OCI-LY1 (cell line): ENCODE results near the gene MYO1A.

Experiments used
- H2AFZ ChIP-seq: fragments of 200-600 bp; sonication (generic), shearing (Covaris generic); 2 replicates; pipeline ENCODE4 v1.6.0; 2014; ENCODE audit warnings: antibody characterized with exemption, mild to moderate bottlenecking, low read length
- H3F3A ChIP-seq: fragments of 200-600 bp; sonication (generic), shearing (Covaris generic); 2 replicates; pipeline ENCODE4 v1.6.0; 2014; ENCODE audit warnings: mild to moderate bottlenecking, antibody characterized with exemption, low read length, moderate library complexity; ENCODE audit not compliant: insufficient read depth
- H3K27ac ChIP-seq: fragments of 200-600 bp; sonication (generic); 2 replicates; pipeline ENCODE4 v1.5.1; 2014; ENCODE audit warnings: low read length, mixed run types, mild to moderate bottlenecking, low read depth; ENCODE audit not compliant: poor library complexity, severe bottlenecking
- H3K27me3 ChIP-seq: fragments of 200-600 bp; sonication (generic); 2 replicates; pipeline ENCODE4 v1.6.0; 2014; ENCODE audit warnings: antibody characterized with exemption, mild to moderate bottlenecking, low read length, moderate library complexity; ENCODE audit not compliant: insufficient read depth
- H3K36me3 ChIP-seq: fragments of 200-600 bp; sonication (generic); 2 replicates; pipeline ENCODE4 v1.6.1; 2014; ENCODE audit warnings: mild to moderate bottlenecking, antibody characterized with exemption, low read length, moderate library complexity, mixed read lengths; ENCODE audit not compliant: insufficient read depth
- H3K4me1 ChIP-seq: fragments of 200-600 bp; sonication (generic); 2 replicates; pipeline ENCODE4 v1.5.1; 2014; ENCODE audit warnings: mild to moderate bottlenecking, low read length, moderate library complexity; ENCODE audit not compliant: insufficient read depth, severe bottlenecking
- H3K4me2 ChIP-seq: fragments of 200-600 bp; sonication (generic), shearing (Covaris generic); 2 replicates; pipeline ENCODE4 v1.6.1; 2014; ENCODE audit warnings: low read length
- H3K4me3 ChIP-seq: fragments of 200-600 bp; sonication (generic); 2 replicates; pipeline ENCODE4 v1.5.1; 2014; ENCODE audit warnings: low read length, low read depth, mild to moderate bottlenecking, mixed read lengths; ENCODE audit not compliant: poor library complexity, severe bottlenecking
- H3K79me2 ChIP-seq: fragments of 200-600 bp; shearing (Covaris generic); 2 replicates; pipeline ENCODE4 v1.6.1; 2016; ENCODE audit warnings: mixed run types, low read length, mixed read lengths; ENCODE audit not compliant: insufficient read depth
- H3K9ac ChIP-seq: fragments of 200-600 bp; sonication (generic), shearing (Covaris generic); 2 replicates; pipeline ENCODE4 v1.6.1; 2014; ENCODE audit warnings: mild to moderate bottlenecking, low read length, mixed read lengths
- H3K9me2 ChIP-seq: fragments of 200-600 bp; sonication (generic), shearing (Covaris generic); 2 replicates; pipeline ENCODE4 v1.6.1; 2014; ENCODE audit warnings: low read depth, mild to moderate bottlenecking, low read length, mixed read lengths
- H3K9me3 ChIP-seq: fragments of 200-600 bp; shearing (Covaris generic); 2 replicates; pipeline ENCODE4 v1.6.1; 2014; ENCODE audit warnings: low read length, mixed read lengths
- H4K20me1 ChIP-seq: fragments of 200-600 bp; sonication (generic), shearing (Covaris generic); 2 replicates; pipeline ENCODE4 v1.6.0; 2016; ENCODE audit warnings: mild to moderate bottlenecking, low read length; ENCODE audit not compliant: insufficient read depth
- EZH2 ChIP-seq: fragments of 200-600 bp; sonication (generic), shearing (Covaris generic); IDR thresholded peaks from 2 replicates; pipeline ENCODE4 v1.8.0; 2017; ENCODE audit warnings: borderline replicate concordance, mixed run types, mild to moderate bottlenecking, antibody characterized with exemption, low read length, moderate library complexity, mixed read lengths
- TF ChIP-seq, protein P1 (sequence below): fragments of 200-600 bp; sonication (generic), shearing (Covaris generic); IDR thresholded peaks from 2 replicates; pipeline ENCODE4 v1.5.1; 2017; ENCODE audit warnings: mild to moderate bottlenecking, antibody characterized with exemption, low read length, moderate library complexity, mixed read lengths

Gene MYO1A

DNA sequence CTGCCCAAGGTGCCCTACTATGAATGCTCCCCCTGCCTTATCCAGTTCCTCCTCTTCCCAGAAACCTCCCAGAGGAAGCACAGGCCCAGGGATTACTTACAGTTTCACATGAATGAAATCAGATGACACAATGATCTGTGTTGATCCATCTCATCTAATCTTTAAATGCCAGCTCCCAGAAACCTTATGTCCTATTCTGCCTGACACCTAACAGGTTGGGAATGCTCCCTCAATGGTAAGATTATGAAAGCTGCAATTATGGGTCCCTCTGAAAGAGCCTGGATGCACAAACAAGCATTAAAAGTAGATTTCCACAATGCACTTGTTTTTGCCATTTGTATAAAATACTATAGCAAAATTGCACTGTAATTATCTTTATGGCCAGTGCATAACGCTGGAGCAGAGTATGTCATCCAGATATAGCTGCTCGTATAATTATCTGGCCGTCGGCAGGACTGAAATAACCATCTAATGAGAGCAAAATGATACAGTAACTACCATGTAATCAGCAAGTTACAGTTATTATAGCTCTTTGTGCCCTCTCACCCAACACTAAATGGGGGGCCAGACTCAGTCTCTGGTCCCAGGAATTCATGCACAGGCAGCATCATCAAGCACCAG lies 39.2 kb downstream of the MYO1A start:
- no peak overlapping the region for H2AFZ ChIP-seq
- H3K27me3 ChIP-seq: peaks cover 6% of the 10 kb centered on the region; the same call in 1 of the 2 replicates
- H3K4me1 ChIP-seq: peaks cover 8% of the 10 kb centered on the region
- H3F3A ChIP-seq: no peaks in the 10 kb centered on the region
- H3K79me2 ChIP-seq: 0 out of 2 replicates have a peak, but pooled peaks cover 2% of the 10 kb centered on the region
- no peak overlapping the region for H3K4me2 ChIP-seq
- H3K4me3 ChIP-seq: no peak overlapping the region
- no peaks in the 10 kb centered on the region for H3K9me2 ChIP-seq
- no peak for TF ChIP-seq EZH2
- TF ChIP-seq, protein P1, sequence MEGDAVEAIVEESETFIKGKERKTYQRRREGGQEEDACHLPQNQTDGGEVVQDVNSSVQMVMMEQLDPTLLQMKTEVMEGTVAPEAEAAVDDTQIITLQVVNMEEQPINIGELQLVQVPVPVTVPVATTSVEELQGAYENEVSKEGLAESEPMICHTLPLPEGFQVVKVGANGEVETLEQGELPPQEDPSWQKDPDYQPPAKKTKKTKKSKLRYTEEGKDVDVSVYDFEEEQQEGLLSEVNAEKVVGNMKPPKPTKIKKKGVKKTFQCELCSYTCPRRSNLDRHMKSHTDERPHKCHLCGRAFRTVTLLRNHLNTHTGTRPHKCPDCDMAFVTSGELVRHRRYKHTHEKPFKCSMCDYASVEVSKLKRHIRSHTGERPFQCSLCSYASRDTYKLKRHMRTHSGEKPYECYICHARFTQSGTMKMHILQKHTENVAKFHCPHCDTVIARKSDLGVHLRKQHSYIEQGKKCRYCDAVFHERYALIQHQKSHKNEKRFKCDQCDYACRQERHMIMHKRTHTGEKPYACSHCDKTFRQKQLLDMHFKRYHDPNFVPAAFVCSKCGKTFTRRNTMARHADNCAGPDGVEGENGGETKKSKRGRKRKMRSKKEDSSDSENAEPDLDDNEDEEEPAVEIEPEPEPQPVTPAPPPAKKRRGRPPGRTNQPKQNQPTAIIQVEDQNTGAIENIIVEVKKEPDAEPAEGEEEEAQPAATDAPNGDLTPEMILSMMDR: no peak
- no peaks in the 10 kb centered on the region for H4K20me1 ChIP-seq
- no peaks in the 10 kb centered on the region for H3K9me3 ChIP-seq
- H3K27ac ChIP-seq: no peak overlapping the region
- no peaks in the 10 kb centered on the region for H3K36me3 ChIP-seq
- no peak overlapping the region for H3K9ac ChIP-seq

DNA sequence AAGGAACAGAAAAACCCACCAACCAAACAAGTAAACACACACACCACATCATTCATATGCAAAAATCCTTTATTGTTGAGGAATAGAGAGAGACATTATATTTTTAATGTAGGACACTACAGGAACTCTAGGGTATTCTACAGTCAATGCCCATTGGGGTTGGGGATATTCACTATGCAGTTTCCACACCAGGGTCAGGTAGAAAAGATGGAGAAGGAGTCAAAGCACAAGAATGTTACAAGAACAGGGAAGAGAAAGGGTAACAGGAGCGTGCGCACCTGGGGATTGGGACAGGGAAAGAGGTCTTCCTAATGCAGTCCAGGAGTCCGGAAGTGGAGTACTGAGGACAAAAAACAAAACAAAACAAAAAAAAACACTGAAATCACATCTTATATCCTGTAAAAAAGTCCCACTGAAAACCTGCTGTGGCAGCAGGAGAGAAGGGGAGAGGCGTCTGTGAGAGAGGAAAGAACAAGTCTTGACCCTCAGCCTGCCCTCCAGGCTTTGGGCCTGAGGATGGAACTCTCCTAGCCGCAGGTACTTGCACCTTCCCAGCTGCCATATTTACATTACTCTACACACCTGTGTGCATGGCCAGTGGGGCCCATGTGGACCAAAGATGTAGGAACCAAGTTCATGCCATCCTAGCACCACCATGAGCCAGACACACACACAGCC lies 39.8 kb downstream of the MYO1A start:
- no peak overlapping the region for H3K27ac ChIP-seq
- H3K36me3 ChIP-seq: no peaks in the 10 kb centered on the region
- H3K4me1 ChIP-seq: peaks cover 15% of the 10 kb centered on the region
- no peaks in the 10 kb centered on the region for H3K9me2 ChIP-seq
- no peak overlapping the region for H2AFZ ChIP-seq
- no peaks in the 10 kb centered on the region for H4K20me1 ChIP-seq
- H3K27me3 ChIP-seq: peaks cover 6% of the 10 kb centered on the region; the same call in 1 of the 2 replicates
- H3K9me3 ChIP-seq: no peaks in the 10 kb centered on the region
- H3K4me3 ChIP-seq: no peak overlapping the region
- no peak for TF ChIP-seq EZH2
- TF ChIP-seq, protein P1: no peak
- no peak overlapping the region for H3K9ac ChIP-seq
- H3K4me2 ChIP-seq: no peak overlapping the region
- H3K79me2 ChIP-seq: 0 out of 2 replicates have a peak, but pooled peaks cover 6% of the 10 kb centered on the region
- H3F3A ChIP-seq: no peaks in the 10 kb centered on the region

DNA sequence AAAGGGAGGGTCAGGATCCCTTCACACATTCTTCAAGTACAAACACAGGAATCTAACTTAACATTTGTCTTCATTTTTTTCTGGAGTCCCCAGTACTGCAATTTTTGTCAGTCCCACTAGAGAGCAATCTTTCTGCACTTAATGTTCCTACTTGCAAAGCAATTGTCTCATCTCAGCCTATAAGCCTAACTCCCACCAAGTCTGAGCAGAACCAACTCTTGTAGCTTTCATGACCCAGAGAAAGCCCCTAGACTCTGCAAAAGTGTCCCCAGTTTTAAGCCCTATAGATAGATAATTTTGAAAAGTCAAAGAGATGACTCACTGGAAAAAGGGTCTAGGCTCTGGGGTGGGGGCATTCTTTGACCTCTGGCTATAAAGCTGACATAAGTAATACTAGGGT lies 41.8 kb downstream of the MYO1A start:
- Histone ChIP-seq H3K27ac (no peak overlapping the region), H3K27me3 (peaks cover 3% of the 10 kb centered on the region; the same call in 1 of the 2 replicates), H3K9ac (no peak overlapping the region), H3K79me2 (0 out of 2 replicates have a peak, but pooled peaks cover 6% of the 10 kb centered on the region), H3K4me1 (peaks cover 18% of the 10 kb centered on the region), H3K4me2 (no peak overlapping the region), H3K9me3 (no peaks in the 10 kb centered on the region), H3K9me2 (no peaks in the 10 kb centered on the region), H3F3A (no peaks in the 10 kb centered on the region), H3K4me3 (no peak overlapping the region), H3K36me3 (peaks cover 17% of the 10 kb centered on the region), H2AFZ (no peak overlapping the region), H4K20me1 (no peaks in the 10 kb centered on the region)
- TF ChIP-seq, protein P1: peak; percentile 76
- TF ChIP-seq EZH2: no peak
